Prostate gland (tissue), 2 donors: Measurements from ENCODE around the gene GYPE.

Experiments
- CTCF ChIP-seq, 4 experiments: fragments of 200-600 bp in 2 of 4; fragments of 450-650 bp in 2 of 4; sonication (generic) in 2 of 4; IDR thresholded peaks; 1 replicate in 3 of 4; 2 replicates in 1 of 4; pipeline ENCODE4 v1.5.1; 2016 to 2019; ENCODE audit warnings: antibody characterized with exemption in 4 of 4, mild to moderate bottlenecking in 2 of 4, moderate library complexity in 2 of 4
- POLR2AphosphoS5 ChIP-seq: sonication (generic); formaldehyde crosslinking; IDR thresholded peaks from one replicate; pipeline ENCODE4 v1.6.1; 2017; ENCODE audit warnings: antibody characterized with exemption

- TF ChIP-seq CTCF (IDR thresholded peaks at IDR 0.05) = no peak
- no peak for TF ChIP-seq POLR2AphosphoS5
Measured at GRCh38 chr4:143883529-143883928, 21.8 kb downstream of the GYPE start.
